Measurements from ENCODE around the gene HTT. TPM values are rescaled to one million over a fixed set of nuclear protein-coding genes. Genes with fewer than 3 reads are reported as not detected.
A peak's percentile ranks its signal among the peaks of the same experiment; 100 is the strongest.

HTT gene
- total and polyA plus RNA-seq, 2 of the 13 experiments (the other 11 are each of a cell fraction or from before 2014, with no cell fraction given): 17.5 to 19.5 TPM

DNA sequence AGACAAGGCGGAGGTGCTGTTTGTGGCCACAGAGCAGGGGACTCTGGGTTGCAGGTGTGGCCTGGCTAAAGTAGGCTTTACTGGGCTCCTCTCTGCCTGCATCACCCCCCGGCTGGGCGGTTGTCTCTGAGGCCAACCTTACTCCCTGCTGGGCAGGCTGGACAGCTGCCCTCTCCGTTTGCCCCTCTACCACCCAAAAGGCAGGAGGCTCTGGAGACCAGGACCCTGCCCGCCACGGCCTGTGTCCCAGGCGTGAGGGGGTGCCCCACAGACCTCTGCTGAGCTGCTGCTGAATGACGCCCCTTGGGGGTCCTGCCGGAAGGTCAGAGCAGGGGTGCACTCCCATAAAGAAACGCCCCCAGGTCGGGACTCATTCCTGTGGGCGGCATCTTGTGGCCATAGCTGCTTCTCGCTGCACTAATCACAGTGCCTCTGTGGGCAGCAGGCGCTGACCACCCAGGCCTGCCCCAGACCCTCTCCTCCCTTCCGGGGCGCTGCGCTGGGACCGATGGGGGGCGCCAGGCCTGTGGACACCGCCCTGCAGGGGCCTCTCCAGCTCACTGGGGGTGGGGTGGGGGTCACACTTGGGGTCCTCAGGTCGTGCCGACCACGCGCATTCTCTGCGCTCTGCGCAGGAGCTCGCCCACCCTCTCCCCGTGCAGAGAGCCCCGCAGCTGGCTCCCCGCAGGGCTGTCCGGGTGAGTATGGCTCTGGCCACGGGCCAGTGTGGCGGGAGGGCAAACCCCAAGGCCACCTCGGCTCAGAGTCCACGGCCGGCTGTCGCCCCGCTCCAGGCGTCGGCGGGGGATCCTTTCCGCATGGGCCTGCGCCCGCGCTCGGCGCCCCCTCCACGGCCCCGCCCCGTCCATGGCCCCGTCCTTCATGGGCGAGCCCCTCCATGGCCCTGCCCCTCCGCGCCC lies 1.1 kb upstream of the HTT start (continued):
- TF ChIP-seq HNF4G (IDR thresholded peaks at IDR 0.05; ENCODE audit: borderline replicate concordance, low read depth, low read length) (peak; percentile 72; the same call in 1 of the 2 replicates), HNF4G (CRISPR knock-in tag; IDR thresholded peaks at IDR 0.05; ENCODE audit: borderline replicate concordance, low read depth) (peak; percentile 73; the same call in 1 of the 2 replicates), SRSF1 (optimal IDR thresholded peaks at IDR 0.05; ENCODE audit: low read depth, low read length) (peak; percentile 26), ZSCAN5A (CRISPR knock-in tag; IDR thresholded peaks at IDR 0.05; ENCODE audit: borderline replicate concordance) (no peak), ZNF891 (CRISPR knock-in tag; IDR thresholded peaks at IDR 0.05) (peak; percentile 46; the same call in 1 of the 2 replicates), MATR3 (CRISPR knock-in tag; IDR thresholded peaks at IDR 0.05) (no peak), ESRRA (CRISPR knock-in tag; IDR thresholded peaks at IDR 0.05; ENCODE audit: low read depth) (peak; percentile 78; the same call in 1 of the 2 replicates), ZNF30 (CRISPR knock-in tag; IDR thresholded peaks at IDR 0.05) (0 out of 2 replicates have a peak, but pooled peaks have one; percentile 40), JUN (CRISPR knock-in tag; IDR thresholded peaks at IDR 0.05) (no peak), MED13 (CRISPR knock-in tag; IDR thresholded peaks at IDR 0.05) (no peak; the same call in 1 of the 2 replicates), SNRNP70 (IDR thresholded peaks at IDR 0.05; ENCODE audit: low read depth, low read length) (no peak), MYNN (CRISPR knock-in tag; IDR thresholded peaks at IDR 0.05; ENCODE audit: low read depth) (no peak), ATF2 (CRISPR knock-in tag; IDR thresholded peaks at IDR 0.05) (peak; percentile 50; the same call in 1 of the 2 replicates), ZNF543 (CRISPR knock-in tag; IDR thresholded peaks at IDR 0.05) (no peak; the same call in 1 of the 2 replicates), ZNF136 (CRISPR knock-in tag; IDR thresholded peaks at IDR 0.05; ENCODE audit: low read depth) (no peak), KLF6 (CRISPR knock-in tag; IDR thresholded peaks at IDR 0.05) (no peak), ZNF367 (CRISPR knock-in tag; IDR thresholded peaks at IDR 0.05; ENCODE audit: borderline replicate concordance) (no peak), FOXO1 (CRISPR knock-in tag; IDR thresholded peaks at IDR 0.05) (peak; percentile 50; the same call in 1 of the 2 replicates), MEIS2 (CRISPR knock-in tag; IDR thresholded peaks at IDR 0.05) (peak; percentile 62; the same call in 1 of the 2 replicates), ZNF24 (IDR thresholded peaks at IDR 0.05) (no peak), ZNF564 (CRISPR knock-in tag; IDR thresholded peaks at IDR 0.05) (peak; percentile 60; the same call in 1 of the 2 replicates)
- TF ChIP-seq, protein P1, sequence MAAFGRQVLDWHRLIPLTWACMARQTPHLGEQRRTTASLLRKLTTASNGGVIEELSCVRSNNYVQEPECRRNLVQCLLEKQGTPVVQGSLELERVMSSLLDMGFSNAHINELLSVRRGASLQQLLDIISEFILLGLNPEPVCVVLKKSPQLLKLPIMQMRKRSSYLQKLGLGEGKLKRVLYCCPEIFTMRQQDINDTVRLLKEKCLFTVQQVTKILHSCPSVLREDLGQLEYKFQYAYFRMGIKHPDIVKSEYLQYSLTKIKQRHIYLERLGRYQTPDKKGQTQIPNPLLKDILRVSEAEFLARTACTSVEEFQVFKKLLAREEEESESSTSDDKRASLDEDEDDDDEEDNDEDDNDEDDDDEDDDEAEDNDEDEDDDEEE (CRISPR knock-in tag; IDR thresholded peaks at IDR 0.05): no peak
- TF ChIP-seq, protein P2, sequence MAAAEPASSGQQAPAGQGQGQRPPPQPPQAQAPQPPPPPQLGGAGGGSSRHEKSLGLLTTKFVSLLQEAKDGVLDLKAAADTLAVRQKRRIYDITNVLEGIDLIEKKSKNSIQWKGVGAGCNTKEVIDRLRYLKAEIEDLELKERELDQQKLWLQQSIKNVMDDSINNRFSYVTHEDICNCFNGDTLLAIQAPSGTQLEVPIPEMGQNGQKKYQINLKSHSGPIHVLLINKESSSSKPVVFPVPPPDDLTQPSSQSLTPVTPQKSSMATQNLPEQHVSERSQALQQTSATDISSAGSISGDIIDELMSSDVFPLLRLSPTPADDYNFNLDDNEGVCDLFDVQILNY (CRISPR knock-in tag; conservative IDR thresholded peaks at IDR 0.05): 0 out of 2 replicates have a peak, but pooled peaks have one; percentile 38
- TF ChIP-seq, protein P3, sequence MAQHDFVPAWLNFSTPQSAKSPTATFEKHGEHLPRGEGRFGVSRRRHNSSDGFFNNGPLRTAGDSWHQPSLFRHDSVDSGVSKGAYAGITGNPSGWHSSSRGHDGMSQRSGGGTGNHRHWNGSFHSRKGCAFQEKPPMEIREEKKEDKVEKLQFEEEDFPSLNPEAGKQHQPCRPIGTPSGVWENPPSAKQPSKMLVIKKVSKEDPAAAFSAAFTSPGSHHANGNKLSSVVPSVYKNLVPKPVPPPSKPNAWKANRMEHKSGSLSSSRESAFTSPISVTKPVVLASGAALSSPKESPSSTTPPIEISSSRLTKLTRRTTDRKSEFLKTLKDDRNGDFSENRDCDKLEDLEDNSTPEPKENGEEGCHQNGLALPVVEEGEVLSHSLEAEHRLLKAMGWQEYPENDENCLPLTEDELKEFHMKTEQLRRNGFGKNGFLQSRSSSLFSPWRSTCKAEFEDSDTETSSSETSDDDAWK (CRISPR knock-in tag; IDR thresholded peaks at IDR 0.05): no peak

All from HepG2 (cell line).